ENCODE data around the gene CBFA2T3. TPM values are rescaled to one million over a fixed set of nuclear protein-coding genes. Genes with fewer than 3 reads are reported as not detected.

CBFA2T3 gene
- total RNA-seq, 4 donors from 2014 or later, result 1.4 to 5.8 (median 1.5) TPM

DNA sequence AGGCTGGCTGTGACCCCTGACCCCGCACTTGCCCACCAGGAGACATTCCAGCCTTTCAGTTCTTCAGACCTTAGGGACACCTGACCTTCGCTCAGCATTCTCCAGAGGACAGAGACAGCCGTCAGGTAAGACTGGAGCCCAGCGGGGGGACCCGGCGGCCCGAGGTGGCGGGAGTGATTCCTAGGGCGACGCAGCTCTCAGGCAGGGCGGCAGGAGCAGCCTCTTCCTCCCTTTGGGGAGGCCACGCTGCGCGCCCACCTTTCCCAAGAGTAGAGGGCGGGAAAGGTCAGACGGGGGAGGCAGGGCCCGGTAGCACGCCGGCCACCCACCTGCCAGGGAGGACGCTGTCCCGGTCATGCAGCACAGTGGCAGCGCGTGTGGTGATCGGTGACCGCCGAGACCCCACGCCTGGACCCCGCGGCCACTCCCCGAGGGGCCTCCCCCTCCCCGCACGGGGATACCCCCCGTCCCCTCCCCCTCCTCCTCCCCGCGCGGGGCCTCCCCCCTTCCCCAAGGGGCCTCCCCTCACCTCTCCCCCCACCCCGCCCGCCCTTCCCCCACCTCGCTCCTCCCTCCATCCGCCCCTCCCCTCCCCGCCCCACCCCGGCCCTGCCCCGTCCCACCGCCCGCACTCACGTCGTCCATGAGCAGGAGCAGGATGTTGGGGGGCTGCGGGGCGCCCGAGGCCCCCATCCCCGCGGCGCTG lies 120.7 kb downstream of the CBFA2T3 start:
- ATAC-seq, result no peak
- H3K36me3 ChIP-seq, result peaks cover 0 to 42% of the 10 kb centered on the region in 2 donors
- H3K4me3 ChIP-seq, result peak overlapping the region; percentile 80 to 98
- TF ChIP-seq, protein P1, sequence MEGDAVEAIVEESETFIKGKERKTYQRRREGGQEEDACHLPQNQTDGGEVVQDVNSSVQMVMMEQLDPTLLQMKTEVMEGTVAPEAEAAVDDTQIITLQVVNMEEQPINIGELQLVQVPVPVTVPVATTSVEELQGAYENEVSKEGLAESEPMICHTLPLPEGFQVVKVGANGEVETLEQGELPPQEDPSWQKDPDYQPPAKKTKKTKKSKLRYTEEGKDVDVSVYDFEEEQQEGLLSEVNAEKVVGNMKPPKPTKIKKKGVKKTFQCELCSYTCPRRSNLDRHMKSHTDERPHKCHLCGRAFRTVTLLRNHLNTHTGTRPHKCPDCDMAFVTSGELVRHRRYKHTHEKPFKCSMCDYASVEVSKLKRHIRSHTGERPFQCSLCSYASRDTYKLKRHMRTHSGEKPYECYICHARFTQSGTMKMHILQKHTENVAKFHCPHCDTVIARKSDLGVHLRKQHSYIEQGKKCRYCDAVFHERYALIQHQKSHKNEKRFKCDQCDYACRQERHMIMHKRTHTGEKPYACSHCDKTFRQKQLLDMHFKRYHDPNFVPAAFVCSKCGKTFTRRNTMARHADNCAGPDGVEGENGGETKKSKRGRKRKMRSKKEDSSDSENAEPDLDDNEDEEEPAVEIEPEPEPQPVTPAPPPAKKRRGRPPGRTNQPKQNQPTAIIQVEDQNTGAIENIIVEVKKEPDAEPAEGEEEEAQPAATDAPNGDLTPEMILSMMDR (IDR thresholded peaks at IDR 0.05), result no peak
- TF ChIP-seq POLR2A (IDR thresholded peaks at IDR 0.05), result no peak
- TF ChIP-seq POLR2AphosphoS5 (IDR thresholded peaks at IDR 0.05), result no peak
- TF ChIP-seq EP300 (IDR thresholded peaks at IDR 0.05), result no peak
- peaks cover 0 to 56% (median 19%) of the 10 kb centered on the region in 3 donors for H3K4me1 ChIP-seq
- no peaks in the 10 kb centered on the region for H3K9me3 ChIP-seq
- WGBS, 2 donors (ENCODE audit: low coverage in 1 of 2), result no CpG with 5 or more reads among the region's 53 CpGs
- H3K27ac ChIP-seq, result peak overlapping the region in 3 of 4 donors; percentile 72 to 89 (median 89)
- no peaks in the 10 kb centered on the region for H3K27me3 ChIP-seq

DNA sequence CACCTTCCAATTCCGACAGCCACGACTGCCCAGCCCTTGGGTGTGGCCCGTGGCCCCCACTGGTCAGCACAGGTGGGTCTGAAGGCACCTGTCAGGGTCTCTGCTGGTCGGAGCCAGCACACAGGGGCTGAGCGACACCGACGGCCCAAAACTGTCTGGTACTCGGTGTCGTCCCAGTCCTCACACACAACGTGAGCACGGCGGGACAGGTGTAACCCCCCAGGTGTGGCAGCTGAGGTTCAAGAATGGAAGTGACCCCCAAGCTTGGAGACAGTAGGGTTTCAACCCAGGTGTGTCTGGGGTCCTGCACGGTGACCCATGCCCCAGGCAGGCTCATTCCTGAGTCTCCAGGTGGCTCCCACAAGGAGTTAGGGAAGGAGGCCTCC lies 121.3 kb downstream of the CBFA2T3 start:
- peaks cover 0 to 56% (median 19%) of the 10 kb centered on the region in 3 donors for H3K4me1 ChIP-seq
- H3K27ac ChIP-seq, result peak overlapping the region in 3 of 4 donors; percentile 72 to 89 (median 89)
- H3K4me3 ChIP-seq, result peak overlapping the region; percentile 80 to 98
- TF ChIP-seq POLR2A (IDR thresholded peaks at IDR 0.05), result no peak
- TF ChIP-seq, protein P1 (IDR thresholded peaks at IDR 0.05), result no peak
- TF ChIP-seq EP300 (IDR thresholded peaks at IDR 0.05), result no peak
- TF ChIP-seq POLR2AphosphoS5 (IDR thresholded peaks at IDR 0.05), result no peak
- peaks cover 0 to 42% of the 10 kb centered on the region in 2 donors for H3K36me3 ChIP-seq
- no peaks in the 10 kb centered on the region for H3K27me3 ChIP-seq
- no peak for ATAC-seq
- no peaks in the 10 kb centered on the region for H3K9me3 ChIP-seq
- WGBS, 2 donors (ENCODE audit: low coverage in 1 of 2), result 67 to 81% methylated on average over 3 of the region's 13 CpGs

DNA sequence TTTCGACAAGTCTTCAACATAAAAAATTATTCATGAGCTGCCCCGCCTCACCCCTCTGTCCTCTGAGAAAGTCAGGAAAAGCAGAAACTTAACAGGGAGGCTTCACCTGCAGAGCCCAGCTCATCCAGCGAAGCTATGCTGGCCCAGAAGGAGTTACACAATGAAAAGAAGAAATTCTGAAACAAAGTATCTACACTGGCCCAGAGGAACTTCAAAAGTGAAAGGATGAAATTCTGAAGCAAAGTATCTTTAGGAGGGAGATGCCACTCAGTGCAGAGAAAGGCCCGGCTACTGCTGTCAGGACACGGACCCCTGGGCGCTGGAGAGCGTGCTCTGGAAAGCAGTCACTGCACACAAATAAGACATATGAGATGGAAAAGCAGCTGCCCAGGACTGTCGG lies 121.8 kb downstream of the CBFA2T3 start:
- Histone ChIP-seq H3K27me3 (no peaks in the 10 kb centered on the region), H3K4me1 (peaks cover 0 to 56% (median 19%) of the 10 kb centered on the region in 3 donors), H3K9me3 (no peaks in the 10 kb centered on the region), H3K36me3 (peaks cover 0 to 42% of the 10 kb centered on the region in 2 donors), H3K27ac (peak overlapping the region in 1 of 4 donors; percentile 89), H3K4me3 (no peak overlapping the region)
- 78 to 80% methylated on average over 4 to 8 of the region's 8 CpGs for WGBS, 2 donors (ENCODE audit: low coverage in 1 of 2)
- TF ChIP-seq EP300 (IDR thresholded peaks at IDR 0.05), result no peak
- no peak for TF ChIP-seq POLR2A (IDR thresholded peaks at IDR 0.05)
- TF ChIP-seq, protein P1 (IDR thresholded peaks at IDR 0.05), result no peak
- TF ChIP-seq POLR2AphosphoS5 (IDR thresholded peaks at IDR 0.05), result no peak
- ATAC-seq, result no peak

DNA sequence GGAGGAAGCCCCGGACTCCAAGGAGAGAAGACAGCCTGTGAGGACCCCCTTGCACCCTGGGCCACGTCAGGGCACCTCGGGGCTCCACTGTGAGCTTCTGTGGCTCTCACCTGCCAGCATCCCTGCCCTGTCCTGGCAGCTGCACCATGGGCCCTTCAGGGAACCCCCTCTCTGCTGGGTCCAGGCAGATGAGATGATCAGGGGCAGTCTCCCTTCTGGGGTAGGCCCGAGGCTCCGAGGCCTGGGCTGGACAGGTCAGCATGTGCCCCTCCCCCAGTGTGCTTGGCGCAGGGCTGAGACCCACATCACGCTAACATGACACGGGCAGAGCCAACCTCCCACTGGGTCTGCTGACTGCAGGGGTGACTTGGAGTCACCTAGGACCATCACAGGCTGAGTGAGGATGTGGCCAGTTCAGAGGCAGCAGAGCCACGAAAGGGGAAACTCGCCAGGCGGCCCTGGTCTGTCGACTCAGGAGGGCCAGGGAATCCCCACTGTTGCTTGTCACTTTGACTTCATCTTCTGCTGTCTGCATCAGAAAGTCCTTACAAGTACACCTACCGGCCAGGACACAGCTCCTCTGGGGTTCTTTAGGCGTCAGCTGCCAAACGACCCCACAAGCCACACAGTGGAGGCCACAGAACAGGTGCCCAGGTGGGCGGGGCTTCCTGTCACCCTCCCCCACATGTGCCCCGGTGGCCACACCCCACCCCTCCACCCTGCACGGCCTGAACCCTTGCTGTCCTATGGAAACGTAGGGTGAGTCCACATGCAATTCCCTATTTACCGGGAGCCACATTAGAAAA lies 122.5 kb downstream of the CBFA2T3 start:
- Histone ChIP-seq H3K9me3 (no peaks in the 10 kb centered on the region), H3K4me1 (peaks cover 0 to 54% (median 19%) of the 10 kb centered on the region in 3 donors), H3K4me3 (no peak overlapping the region), H3K27ac (no peak overlapping the region), H3K27me3 (no peaks in the 10 kb centered on the region), H3K36me3 (peaks cover 0 to 42% of the 10 kb centered on the region in 2 donors)
- 45 to 82% methylated on average over 3 to 4 of the region's 20 CpGs for whole genome bisulfite sequencing, 2 donors (ENCODE audit: low coverage in 1 of 2)
- TF ChIP-seq POLR2AphosphoS5 (IDR thresholded peaks at IDR 0.05), result no peak
- ATAC-seq, result no peak

DNA sequence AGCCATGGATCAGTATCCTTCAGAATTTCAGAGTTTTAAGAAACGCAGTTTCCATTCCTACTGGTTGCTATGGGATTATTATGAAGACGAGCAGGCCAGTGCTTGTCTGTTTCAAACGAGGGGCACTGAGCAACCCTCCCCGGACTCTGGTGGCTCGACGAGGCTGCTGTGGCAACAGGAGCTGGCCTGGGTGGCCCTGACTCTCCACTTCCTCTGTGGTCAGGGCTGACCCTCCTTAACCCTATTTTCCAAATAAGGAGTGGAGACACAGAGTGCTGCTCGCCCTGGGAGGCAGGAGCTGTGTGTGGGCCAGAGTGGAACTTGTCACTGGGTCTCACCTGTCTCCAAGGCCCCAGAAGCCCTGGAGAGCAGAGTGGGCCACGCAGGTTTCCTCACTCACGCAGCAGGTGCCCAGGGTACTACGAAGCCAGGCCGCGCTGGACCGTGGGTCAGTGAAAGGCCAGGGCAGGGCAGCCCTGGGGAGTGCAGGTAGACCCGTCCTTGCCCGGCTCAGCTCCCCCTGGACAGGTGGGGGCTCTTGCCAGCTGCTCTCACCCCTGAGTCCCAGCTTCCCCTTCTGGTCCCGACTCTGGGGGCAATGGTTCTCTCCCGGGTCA lies 123.6 kb downstream of the CBFA2T3 start:
- Histone ChIP-seq H3K36me3 (peaks cover 0 to 42% of the 10 kb centered on the region in 2 donors), H3K9me3 (no peaks in the 10 kb centered on the region), H3K4me1 (peaks cover 0 to 44% (median 19%) of the 10 kb centered on the region in 3 donors), H3K27me3 (no peaks in the 10 kb centered on the region), H3K4me3 (no peak overlapping the region), H3K27ac (no peak overlapping the region)
- 62 to 80% methylated on average over 1 to 6 of the region's 17 CpGs for WGBS, 2 donors (ENCODE audit: low coverage in 1 of 2)
- TF ChIP-seq EP300 (IDR thresholded peaks at IDR 0.05) (no peak), POLR2A (IDR thresholded peaks at IDR 0.05) (no peak), POLR2AphosphoS5 (IDR thresholded peaks at IDR 0.05) (no peak)
- TF ChIP-seq, protein P1 (IDR thresholded peaks at IDR 0.05), result no peak
- ATAC-seq, result no peak

Data from gastroesophageal sphincter (tissue), 4 donors.